Keratinocyte (primary cell): Measurements from ENCODE around the gene BARX1. TPM values are rescaled to one million over a fixed set of nuclear protein-coding genes. Genes with fewer than 3 reads are reported as not detected.

Experiments
- DNase-seq: peaks from one replicate; pipeline ENCODE4 v3.0.0-alpha.2; 2011; ENCODE audit warnings: low read depth, missing footprints, low spot score
- FAIRE-seq: peaks from 2 replicates; lab custom pipeline; 2011; peaks lifted over from hg19 to GRCh38; lab: Jason Lieb, UNC
- H2AFZ ChIP-seq: 2 replicates; pipeline ENCODE4 v1.6.0; 2012; ENCODE audit warnings: low read length, control low read depth, inconsistent platforms; ENCODE audit not compliant: control insufficient read depth
- H3K27ac ChIP-seq: 2 replicates; pipeline ENCODE4 v1.5.1; 2011; ENCODE audit warnings: low read length; ENCODE audit not compliant: control insufficient read depth, insufficient read depth
- H3K27me3 ChIP-seq: 3 replicates; pipeline ENCODE4 v1.6.0; 2011; ENCODE audit warnings: low read length; ENCODE audit not compliant: control insufficient read depth, insufficient read depth; ENCODE audit errors: extremely low read depth
- H3K36me3 ChIP-seq, 2 experiments: 2 replicates in 1 of 2; 3 replicates in 1 of 2; pipeline ENCODE4 v1.5.1; 2011; ENCODE audit warnings: low read length in 2 of 2, mild to moderate bottlenecking in 1 of 2; ENCODE audit not compliant: control insufficient read depth in 2 of 2, insufficient read depth in 2 of 2; ENCODE audit errors: extremely low read depth in 1 of 2
- H3K4me1 ChIP-seq: 3 replicates; pipeline ENCODE4 v1.5.1; 2011; ENCODE audit warnings: low read length; ENCODE audit not compliant: control insufficient read depth, insufficient read depth; ENCODE audit errors: extremely low read depth
- H3K4me2 ChIP-seq: 3 replicates; pipeline ENCODE4 v1.6.0; 2011; ENCODE audit warnings: low read depth, low read length; ENCODE audit not compliant: control insufficient read depth, insufficient read depth; ENCODE audit errors: extremely low read depth
- H3K4me3 ChIP-seq, 3 experiments: fragments of 200-600 bp in 1 of 3; sonication (generic) in 1 of 3; 2 replicates in 2 of 3; 3 replicates in 1 of 3; pipeline ENCODE4 v1.5.1; 2011 to 2016; ENCODE audit warnings: low read length in 3 of 3, mild to moderate bottlenecking in 3 of 3, control low read depth in 2 of 3, inconsistent platforms in 1 of 3, low read depth in 1 of 3, mixed read lengths in 1 of 3, mixed run types in 1 of 3, moderate library complexity in 1 of 3; ENCODE audit not compliant: control insufficient read depth in 2 of 3, insufficient read depth in 2 of 3; ENCODE audit errors: extremely low read depth in 1 of 3
- H3K79me2 ChIP-seq: 2 replicates; pipeline ENCODE4 v1.6.0; 2012; ENCODE audit warnings: low read length; ENCODE audit not compliant: control insufficient read depth, insufficient read depth
- H3K9ac ChIP-seq: 3 replicates; pipeline ENCODE4 v1.6.0; 2011; ENCODE audit warnings: low read length; ENCODE audit not compliant: control insufficient read depth, insufficient read depth; ENCODE audit errors: extremely low read depth
- H3K9me1 ChIP-seq: 3 replicates; pipeline ENCODE4 v1.6.0; 2011; ENCODE audit warnings: low read length; ENCODE audit not compliant: control insufficient read depth, insufficient read depth; ENCODE audit errors: extremely low read depth
- H3K9me3 ChIP-seq: 2 replicates; pipeline ENCODE4 v1.5.1; 2012; ENCODE audit warnings: low read depth, low read length; ENCODE audit not compliant: control insufficient read depth
- H4K20me1 ChIP-seq: 3 replicates; pipeline ENCODE4 v1.6.0; 2011; ENCODE audit warnings: low read length; ENCODE audit not compliant: control insufficient read depth, insufficient read depth; ENCODE audit errors: extremely low read depth
- CTCF ChIP-seq, 3 experiments: IDR thresholded peaks in 1 of 3; conservative IDR thresholded peaks in 1 of 3; optimal IDR thresholded peaks in 1 of 3; 2 replicates in 2 of 3; 3 replicates in 1 of 3; pipeline versions ENCODE3 to v1.5.1; 2011; ENCODE audit warnings: low read length in 3 of 3, mild to moderate bottlenecking in 3 of 3, moderate library complexity in 2 of 3, control low read depth in 1 of 3, inconsistent platforms in 1 of 3; ENCODE audit not compliant: insufficient read depth in 2 of 3; ENCODE audit errors: extremely low read depth in 1 of 3
- EZH2 ChIP-seq: IDR thresholded peaks from one replicate; pipeline ENCODE4 v1.6.1; 2012; ENCODE audit warnings: inconsistent platforms, mild to moderate bottlenecking, low read length, moderate library complexity
- dilution Hi-C: fragments of 300-500 bp; cut with MboI; formaldehyde crosslinking; loops from one replicate; pipeline ENCODE4 v1.7.0; 2020; ENCODE audit warnings: low sequenced_read_pairs; ENCODE audit not compliant: extremely low pct_ligation_motif_present
- polyA plus RNA-seq, 5 experiments: library from polyadenylated mRNA; depleted of rRNA in 3 of 5; stranded (reverse) in 3 of 5; stranded (forward) in 1 of 5; unstranded in 1 of 5; fragments of >200 nt; gene quantifications; 1 replicate in 1 of 5; 2 replicates in 3 of 5; 3 replicates in 1 of 5; pipeline versions ENCODE4 v1.2.1 to v1.2.3, GENCODE V29; 2011 to 2012; ENCODE audit warnings: missing spikeins in 2 of 5, low read depth in 1 of 5, low replicate concordance in 1 of 5

The BARX1 gene
- polyA plus RNA-seq, 1 donor (not counting 4 experiments of a cell fraction or from before 2014, with no cell fraction given) = not detected

- no peaks in the 10 kb centered on the region for H3K36me3 ChIP-seq
- H3K9ac ChIP-seq = no peak overlapping the region
- no peaks in the 10 kb centered on the region for H3K9me1 ChIP-seq
- dilution Hi-C loops = no loop called here
- H4K20me1 ChIP-seq = no peaks in the 10 kb centered on the region
- no peak overlapping the region for H3K4me2 ChIP-seq
- TF ChIP-seq CTCF (optimal IDR thresholded peaks at IDR 0.05 in 1 of 3, IDR thresholded peaks at IDR 0.05 in 1 of 3, conservative IDR thresholded peaks at IDR 0.05 in 1 of 3; ENCODE audit: extremely low read depth in 1 of 3, insufficient read depth in 2 of 3, low read length in 3 of 3) (no peak), EZH2 (no peak)
- no peak for FAIRE-seq
- H3K4me1 ChIP-seq = no peaks in the 10 kb centered on the region
- H3K79me2 ChIP-seq = no peaks in the 10 kb centered on the region
- no peak overlapping the region for H3K4me3 ChIP-seq
- H2AFZ ChIP-seq = no peak overlapping the region
- no peak overlapping the region for H3K27ac ChIP-seq
- no peak for DNase-seq
- H3K27me3 ChIP-seq = peaks cover 73% of the 10 kb centered on the region
- no peaks in the 10 kb centered on the region for H3K9me3 ChIP-seq
Measured at GRCh38 chr9:93959739-93960154, 4.6 kb upstream of the BARX1 start.

GRCh38 chr9:93958819-93959682, 3.9 kb upstream of the BARX1 start:
- H3K4me2 ChIP-seq = peak overlapping the region; percentile 2
- DNase-seq (no peak), FAIRE-seq (no peak)
- H3K9me1 ChIP-seq = no peaks in the 10 kb centered on the region
- H3K9me3 ChIP-seq = no peaks in the 10 kb centered on the region
- H4K20me1 ChIP-seq = no peaks in the 10 kb centered on the region
- TF ChIP-seq EZH2 (peak; percentile 88), CTCF (optimal IDR thresholded peaks at IDR 0.05 in 1 of 3, IDR thresholded peaks at IDR 0.05 in 1 of 3, conservative IDR thresholded peaks at IDR 0.05 in 1 of 3; ENCODE audit: extremely low read depth in 1 of 3, insufficient read depth in 2 of 3, low read length in 3 of 3) (no peak)
- H2AFZ ChIP-seq = no peak overlapping the region
- no peaks in the 10 kb centered on the region for H3K4me1 ChIP-seq
- H3K9ac ChIP-seq = no peak overlapping the region
- H3K36me3 ChIP-seq = no peaks in the 10 kb centered on the region
- no peaks in the 10 kb centered on the region for H3K79me2 ChIP-seq
- H3K4me3 ChIP-seq = no peak overlapping the region
- H3K27me3 ChIP-seq = peaks cover 74% of the 10 kb centered on the region
- H3K27ac ChIP-seq = no peak overlapping the region
- dilution Hi-C loops = no loop called here
